GM21619 (cell line): ENCODE results near the gene TMEM86A.
A peak's percentile ranks its signal among the peaks of the same experiment; 100 is the strongest.

Experiments
- ATAC-seq: cut with Tn5 transposase; IDR thresholded peaks from one replicate; pipeline ENCODE4 v1.9.1; 2021; ENCODE audit not compliant: unreplicated experiment

TMEM86A gene

DNA sequence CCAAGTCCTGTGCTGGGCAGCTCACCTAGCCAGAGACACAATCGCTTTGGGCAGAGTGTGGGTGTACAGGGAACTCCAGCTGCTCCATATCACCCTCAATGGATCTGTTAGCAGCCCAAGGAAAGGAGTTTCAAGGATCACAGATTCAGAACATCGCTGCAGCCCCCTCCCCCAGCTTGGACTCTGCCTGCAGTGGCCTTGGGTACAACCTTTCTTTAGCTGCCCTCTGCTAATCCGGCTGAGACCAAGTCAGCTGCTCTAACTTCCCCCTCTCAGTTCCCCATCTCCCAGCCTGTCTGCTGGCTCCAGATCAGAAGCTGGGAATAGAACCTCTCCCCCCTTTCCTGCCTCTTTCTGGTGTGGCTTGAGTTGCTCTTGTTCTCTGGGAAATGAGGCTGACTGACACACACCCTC, 1.3 kb downstream of the TMEM86A start:
- ATAC-seq: no peak

DNA sequence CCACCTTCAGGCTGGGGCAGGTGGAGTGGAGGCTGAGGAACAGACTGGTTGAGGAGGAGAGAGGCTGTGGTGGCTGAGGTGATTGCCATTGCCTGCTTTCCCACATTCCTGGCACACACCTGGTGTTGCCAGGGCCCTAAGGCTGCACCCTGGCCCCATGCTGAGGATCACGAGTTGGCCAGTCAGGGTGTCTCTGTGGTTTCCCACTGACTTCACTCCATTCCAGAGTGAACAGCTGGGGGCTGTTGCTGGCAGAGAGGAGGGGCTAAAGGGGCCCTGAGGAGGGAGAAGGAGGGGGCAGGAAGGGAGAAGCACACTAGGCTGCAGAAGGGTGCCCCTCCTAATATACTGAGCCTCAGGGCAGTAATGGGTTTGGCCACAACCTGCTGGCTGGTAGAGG, 1.8 kb downstream of the TMEM86A start:
- ATAC-seq: no peak

- no peak for ATAC-seq
These were observed 2.3 kb downstream of the TMEM86A start for GRCh38 chr11:18700872-18701271.

DNA sequence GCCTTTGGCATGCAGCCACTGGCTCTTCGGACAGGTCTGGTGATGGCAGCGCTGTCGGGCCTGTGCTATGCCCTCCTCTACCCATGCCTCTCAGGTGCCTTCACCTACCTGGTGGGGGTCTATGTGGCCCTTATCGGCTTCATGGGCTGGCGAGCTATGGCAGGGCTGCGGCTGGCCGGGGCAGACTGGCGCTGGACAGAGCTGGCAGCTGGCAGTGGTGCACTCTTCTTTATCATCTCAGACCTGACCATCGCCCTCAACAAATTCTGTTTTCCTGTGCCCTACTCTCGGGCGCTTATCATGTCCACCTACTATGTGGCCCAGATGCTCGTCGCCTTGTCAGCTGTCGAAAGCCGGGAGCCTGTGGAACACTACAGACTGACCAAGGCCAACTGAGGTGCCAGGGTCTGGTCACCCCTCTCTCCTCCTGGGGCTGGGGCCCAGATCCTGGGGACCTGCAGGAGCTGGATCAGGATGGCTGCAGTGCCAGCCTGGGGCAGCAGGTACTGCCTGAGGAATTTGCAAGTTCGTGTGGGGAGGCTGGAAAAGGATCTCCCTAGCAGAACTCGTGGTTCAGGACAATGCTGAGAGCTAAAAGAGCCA, 3.1 kb downstream of the TMEM86A start:
- no peak for ATAC-seq

DNA sequence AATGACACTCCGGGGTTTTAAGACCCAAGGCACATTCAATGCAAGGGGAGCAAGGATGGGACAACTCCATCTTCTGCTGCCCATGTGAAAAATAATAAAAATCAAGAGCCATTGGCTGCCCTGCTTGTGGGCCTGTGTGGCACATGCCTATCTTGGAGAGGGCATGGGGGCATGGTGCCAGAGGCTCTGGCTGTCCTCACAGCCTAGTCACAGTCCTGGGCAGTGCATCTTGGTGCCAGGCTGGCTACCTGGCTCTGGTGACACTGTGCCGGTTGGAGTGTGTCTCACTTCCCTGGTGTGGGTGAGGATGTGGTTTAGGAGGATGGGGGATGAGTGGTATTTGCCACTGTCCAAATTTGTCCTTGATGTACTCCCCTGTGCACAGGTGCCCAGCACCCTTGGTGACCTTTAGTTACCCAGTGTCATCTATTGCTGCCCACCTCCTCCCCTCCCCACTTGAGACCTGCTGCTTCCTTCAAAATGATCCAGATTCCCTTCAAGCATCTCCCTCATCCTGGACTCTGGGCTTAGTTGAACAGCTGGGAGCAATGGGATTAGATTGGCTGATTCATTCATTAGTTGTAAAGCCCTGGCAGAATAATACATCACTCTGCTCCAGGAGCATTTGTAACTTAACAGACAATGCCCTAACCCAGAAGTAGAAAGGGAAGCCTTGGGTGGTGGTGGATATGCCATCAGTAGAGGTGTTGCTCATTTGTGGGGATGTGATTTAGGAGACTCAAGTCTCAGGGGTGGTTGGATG, 4.6 kb downstream of the TMEM86A start:
- no peak for ATAC-seq

GRCh38 chr11:18704045-18704645, 5.6 kb downstream of the TMEM86A start:
- ATAC-seq: no peak

GRCh38 chr11:18704698-18705097, 6.1 kb downstream of the TMEM86A start:
- no peak for ATAC-seq

DNA sequence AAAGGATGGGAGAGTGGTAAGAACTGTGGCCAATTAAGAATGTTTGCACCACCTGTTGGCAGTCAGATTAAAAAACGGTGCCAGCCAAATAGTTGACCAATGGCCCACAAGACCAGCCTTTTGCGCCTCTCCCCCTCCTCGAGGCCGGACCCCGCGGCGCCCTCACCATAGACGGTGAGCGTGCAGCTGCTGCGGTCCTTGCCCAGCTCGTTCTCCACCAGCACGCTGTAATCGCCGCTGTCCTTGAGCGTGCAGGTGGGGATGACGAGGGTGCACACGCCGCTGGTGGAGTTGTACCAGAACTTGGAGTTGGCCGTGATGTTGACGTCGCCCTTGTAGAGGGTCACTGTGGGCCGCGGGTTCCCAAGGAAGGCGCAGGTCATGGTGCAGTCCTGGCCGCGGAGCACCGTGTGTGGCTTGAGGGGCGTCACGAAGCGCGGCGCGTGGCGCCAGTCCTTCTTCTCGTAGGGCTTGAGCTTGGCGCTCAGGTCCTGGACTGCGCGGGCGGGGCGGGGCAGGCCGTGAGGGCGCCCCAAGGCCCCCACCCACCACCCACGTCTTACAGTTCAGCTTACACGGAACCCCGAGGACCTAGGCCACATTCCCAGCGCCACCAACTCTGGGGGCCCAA, 7.2 kb downstream of the TMEM86A start:
- no peak for ATAC-seq

GRCh38 chr11:18706330-18707243, 8.0 kb downstream of the TMEM86A start:
- ATAC-seq: peak; percentile 58

DNA sequence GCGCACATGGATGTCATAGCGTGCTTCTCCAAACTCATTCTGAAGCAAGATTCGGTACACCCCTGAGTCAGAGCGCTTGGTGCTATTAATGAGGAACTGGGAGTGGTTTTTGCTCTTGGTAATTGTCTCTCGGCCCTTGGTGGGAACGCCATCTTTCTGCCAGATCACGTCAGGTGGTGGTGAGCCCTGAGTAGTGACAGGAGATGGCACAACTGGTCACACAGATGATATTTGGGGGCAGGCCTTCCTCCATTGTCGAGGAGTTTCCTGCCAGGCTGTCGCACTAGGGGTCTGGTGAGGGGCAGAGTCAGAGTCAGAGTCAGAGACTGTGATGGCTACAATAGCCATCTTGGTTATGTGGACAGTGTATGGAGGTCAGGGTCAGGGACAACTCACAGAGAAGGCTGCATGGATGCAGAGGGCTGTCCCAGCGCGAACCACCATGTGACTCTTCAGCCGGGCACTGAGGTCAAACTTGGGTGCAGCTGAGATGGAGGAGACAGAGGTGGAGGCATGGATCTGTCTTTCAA, 9.3 kb downstream of the TMEM86A start:
- ATAC-seq: no peak

GRCh38 chr11:18709414-18709813, 10.8 kb downstream of the TMEM86A start:
- ATAC-seq: no peak

GRCh38 chr11:18710545-18710944, 12.0 kb downstream of the TMEM86A start:
- ATAC-seq: no peak

GRCh38 chr11:18713646-18714442, 15.3 kb downstream of the TMEM86A start:
- ATAC-seq: no peak

DNA sequence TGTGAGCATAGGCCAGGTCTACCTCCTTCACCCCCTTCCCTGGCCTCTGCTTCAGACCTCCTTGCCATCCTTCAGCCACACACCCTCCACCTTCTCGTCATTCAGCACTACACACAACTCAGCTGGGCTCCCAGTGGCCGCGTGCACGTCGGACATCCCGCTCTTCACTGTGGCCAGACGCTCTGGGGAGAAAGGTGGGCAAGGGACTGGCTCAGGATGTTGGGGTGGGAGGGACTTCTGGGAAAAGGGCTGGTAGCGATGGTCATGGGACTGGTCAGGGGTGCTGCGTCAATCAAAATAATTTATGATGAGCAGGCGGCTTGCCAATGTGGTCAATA, 15.8 kb downstream of the TMEM86A start:
- ATAC-seq: no peak

GRCh38 chr11:18715476-18715875, 16.9 kb downstream of the TMEM86A start:
- no peak for ATAC-seq

DNA sequence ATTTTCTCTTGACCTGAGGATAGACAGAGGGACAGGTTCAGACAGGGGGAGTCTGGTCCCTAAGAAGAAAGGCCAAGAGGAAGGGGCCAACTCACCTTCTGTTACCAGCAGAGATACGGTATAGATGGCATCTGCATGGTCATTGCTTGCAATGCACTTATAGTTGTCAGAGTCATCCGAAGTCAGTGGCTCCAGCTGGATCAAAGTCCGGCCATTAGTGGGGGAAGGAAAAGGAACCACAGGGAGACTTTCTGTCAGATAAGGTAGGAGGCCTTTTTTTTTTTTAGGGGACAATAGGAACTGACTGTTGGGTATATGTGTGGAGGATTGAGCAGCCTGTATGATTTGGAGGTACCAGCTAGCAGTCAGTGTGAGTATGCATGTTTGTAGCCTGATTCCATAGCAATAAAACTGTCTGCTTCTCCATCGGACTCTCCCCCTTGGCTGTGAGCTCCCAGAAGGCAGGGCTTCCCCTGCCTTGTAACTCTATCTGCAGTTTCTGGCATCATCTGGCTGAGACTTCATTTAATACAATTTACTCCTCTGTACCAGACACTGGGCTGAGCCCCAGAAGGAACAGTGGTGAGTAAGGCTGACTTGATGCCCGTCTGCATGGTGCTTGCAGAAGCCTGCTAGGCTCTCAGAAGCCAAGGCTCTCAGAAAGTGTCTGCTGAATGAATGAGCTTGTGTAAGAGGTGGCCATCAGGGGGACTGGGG, 21.7 kb downstream of the TMEM86A start:
- no peak for ATAC-seq

DNA sequence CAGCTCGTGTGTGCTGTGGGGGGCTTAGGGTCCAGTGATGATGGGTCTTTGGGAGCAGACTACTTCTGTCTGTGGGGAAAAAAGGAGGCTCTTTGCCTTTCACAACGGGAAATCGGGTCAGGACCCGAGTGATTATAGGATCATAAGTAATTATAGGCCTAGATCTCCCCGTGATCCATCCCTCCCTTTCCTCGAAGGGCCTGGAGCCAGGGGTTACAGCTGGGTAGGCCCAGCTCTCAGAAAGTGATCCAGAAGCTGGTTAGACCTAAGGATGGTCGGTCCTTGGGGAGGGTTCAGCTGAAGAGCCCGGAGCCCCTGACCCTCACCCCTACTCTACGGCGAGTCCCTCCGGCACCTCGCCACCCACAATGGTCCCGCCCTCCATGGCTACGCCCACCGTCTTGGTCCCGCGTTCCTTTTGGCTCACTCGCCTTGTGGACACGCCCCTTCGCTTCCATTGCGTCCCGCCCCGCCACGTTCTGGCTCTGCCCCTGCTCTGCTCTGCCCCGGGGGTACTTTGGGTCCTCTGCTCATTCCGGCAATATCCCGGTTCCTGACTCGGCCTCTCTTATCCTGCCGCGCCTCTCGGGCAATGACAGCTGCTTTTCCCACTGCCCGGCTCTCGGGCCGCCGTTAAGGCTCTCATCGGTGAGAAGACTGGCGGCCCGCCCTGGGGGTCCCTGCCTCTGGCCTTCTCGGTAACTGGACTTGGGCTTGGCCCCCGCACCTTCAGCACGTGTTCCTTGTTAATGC, 22.4 kb downstream of the TMEM86A start:
- peak; percentile 48 for ATAC-seq

- ATAC-seq: peak; percentile 76
These were observed 23.1 kb downstream of the TMEM86A start for GRCh38 chr11:18721561-18722292.
